Measurements from ENCODE around the gene TOMM34. TPM values are rescaled to one million over a fixed set of nuclear protein-coding genes. Genes with fewer than 3 reads are reported as not detected.

Gene TOMM34
- total RNA-seq, 2 donors from 2014 or later: 24.4 to 163 TPM

DNA sequence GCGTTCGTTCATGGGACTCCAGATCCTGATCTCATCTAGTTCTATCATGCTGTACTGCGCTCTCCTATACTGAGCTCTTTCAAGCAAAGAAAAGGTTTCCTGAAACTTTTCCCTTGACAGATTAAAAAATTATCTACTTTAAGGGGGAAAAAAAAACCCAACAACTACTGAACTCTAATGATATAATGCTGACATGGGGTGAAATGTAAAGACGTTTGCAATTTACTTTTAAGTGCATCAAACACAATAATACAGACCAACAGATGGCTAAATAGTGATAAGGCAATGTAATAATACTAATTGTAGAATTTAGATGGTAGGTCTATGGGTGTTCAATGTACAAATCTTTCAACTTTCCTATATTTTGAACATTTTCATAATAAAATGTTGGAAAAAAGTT is 16.4 kb downstream of the TOMM34 start:
- no peak overlapping the region for H3K27ac ChIP-seq
- WGBS: 85% methylated on average over 4 of the region's 4 CpGs
- intact Hi-C loops (cut with DNase I): no loop called here
- no peak overlapping the region for H3K4me3 ChIP-seq
- H3K36me3 ChIP-seq: peaks cover 5 to 9% of the 10 kb centered on the region in 2 donors
- no peaks in the 10 kb centered on the region for H3K27me3 ChIP-seq (replicated peaks; ENCODE audit: insufficient read depth)
- no peaks in the 10 kb centered on the region for H3K4me1 ChIP-seq (replicated peaks)
- DNase-seq (ENCODE audit: low spot score): no peak
- no peaks in the 10 kb centered on the region for H3K9me3 ChIP-seq
- no peak for TF ChIP-seq POLR2AphosphoS5 (IDR thresholded peaks at IDR 0.05)
- TF ChIP-seq, protein P1, sequence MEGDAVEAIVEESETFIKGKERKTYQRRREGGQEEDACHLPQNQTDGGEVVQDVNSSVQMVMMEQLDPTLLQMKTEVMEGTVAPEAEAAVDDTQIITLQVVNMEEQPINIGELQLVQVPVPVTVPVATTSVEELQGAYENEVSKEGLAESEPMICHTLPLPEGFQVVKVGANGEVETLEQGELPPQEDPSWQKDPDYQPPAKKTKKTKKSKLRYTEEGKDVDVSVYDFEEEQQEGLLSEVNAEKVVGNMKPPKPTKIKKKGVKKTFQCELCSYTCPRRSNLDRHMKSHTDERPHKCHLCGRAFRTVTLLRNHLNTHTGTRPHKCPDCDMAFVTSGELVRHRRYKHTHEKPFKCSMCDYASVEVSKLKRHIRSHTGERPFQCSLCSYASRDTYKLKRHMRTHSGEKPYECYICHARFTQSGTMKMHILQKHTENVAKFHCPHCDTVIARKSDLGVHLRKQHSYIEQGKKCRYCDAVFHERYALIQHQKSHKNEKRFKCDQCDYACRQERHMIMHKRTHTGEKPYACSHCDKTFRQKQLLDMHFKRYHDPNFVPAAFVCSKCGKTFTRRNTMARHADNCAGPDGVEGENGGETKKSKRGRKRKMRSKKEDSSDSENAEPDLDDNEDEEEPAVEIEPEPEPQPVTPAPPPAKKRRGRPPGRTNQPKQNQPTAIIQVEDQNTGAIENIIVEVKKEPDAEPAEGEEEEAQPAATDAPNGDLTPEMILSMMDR (IDR thresholded peaks at IDR 0.05): no peak
- no peak for TF ChIP-seq POLR2A (IDR thresholded peaks at IDR 0.05)

DNA sequence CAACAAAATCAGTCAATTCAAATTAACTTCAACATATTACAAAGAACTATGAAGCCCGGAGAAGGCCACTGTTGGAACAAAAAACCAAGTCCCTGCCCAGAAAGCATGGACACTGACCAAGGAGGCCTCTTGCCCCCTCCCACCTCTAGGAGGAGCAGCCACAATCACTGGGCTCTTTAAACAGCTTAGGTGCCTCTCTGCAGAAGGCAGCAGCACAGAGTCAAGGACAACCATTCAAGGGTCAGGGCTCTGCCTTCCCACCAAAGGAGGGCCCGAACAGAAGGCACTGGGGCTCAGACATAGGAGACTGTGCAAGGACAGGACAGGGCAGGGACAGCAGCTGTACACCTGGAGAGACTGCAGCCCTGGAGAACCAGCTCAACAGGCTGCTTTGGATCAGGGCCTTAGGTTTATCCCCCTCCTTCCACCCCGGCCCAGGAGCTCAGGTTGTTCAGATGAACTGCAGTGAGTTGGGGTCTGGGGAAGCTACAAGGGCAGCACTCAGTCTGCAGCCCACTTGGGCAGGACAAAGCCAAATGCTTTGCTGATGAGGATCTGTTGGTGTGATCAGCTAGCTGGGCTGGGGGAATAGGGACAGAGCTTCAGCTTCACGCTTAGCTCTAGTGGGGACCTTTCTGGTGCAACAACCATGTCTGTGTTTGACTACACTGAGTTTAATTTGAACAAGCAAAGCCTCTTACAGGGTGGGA is 17.8 kb downstream of the TOMM34 start:
- intact Hi-C loops (cut with DNase I): no loop called here
- TF ChIP-seq POLR2A (IDR thresholded peaks at IDR 0.05): no peak
- TF ChIP-seq, protein P1 (IDR thresholded peaks at IDR 0.05): no peak
- TF ChIP-seq POLR2AphosphoS5 (IDR thresholded peaks at IDR 0.05): no peak
- H3K27me3 ChIP-seq (replicated peaks; ENCODE audit: insufficient read depth): no peaks in the 10 kb centered on the region
- no peak overlapping the region for H3K4me3 ChIP-seq
- 73% methylated on average over 4 of the region's 4 CpGs for WGBS
- H3K27ac ChIP-seq: no peak overlapping the region
- peaks cover 0 to 9% of the 10 kb centered on the region in 2 donors for H3K36me3 ChIP-seq
- H3K4me1 ChIP-seq (replicated peaks): no peaks in the 10 kb centered on the region
- no peak for DNase-seq (ENCODE audit: low spot score)
- H3K9me3 ChIP-seq: no peaks in the 10 kb centered on the region

DNA sequence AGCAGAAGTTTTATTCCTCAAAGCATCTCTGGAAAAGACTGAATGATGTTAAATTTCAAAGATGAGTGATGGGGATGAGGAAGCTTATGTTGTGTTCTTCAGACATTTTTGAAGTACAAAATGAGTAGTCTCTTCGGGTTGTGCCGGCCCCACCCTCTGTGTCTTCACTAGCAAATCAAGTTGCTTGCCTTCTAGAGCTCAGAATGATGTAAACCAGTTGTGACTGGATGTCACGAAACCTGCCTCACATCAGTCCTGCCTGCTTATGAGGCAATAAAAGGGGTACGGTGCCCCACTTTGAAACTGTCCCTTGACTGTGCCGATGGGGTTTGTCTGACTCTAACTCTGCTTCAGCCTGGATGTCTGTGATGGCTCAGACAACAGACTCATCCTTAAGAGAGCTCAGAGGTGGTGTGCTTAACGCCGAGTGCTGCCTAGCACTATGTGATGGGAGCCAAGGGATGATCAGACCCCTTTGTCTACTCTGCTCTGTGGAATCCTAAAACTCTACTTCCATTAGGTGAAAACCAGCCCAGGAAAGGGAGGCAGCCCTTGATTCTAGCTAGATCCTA is 19.0 kb downstream of the TOMM34 start:
- H3K27me3 ChIP-seq (replicated peaks; ENCODE audit: insufficient read depth): no peaks in the 10 kb centered on the region
- H3K27ac ChIP-seq: no peak overlapping the region
- WGBS: 77% methylated on average over 7 of the region's 7 CpGs
- H3K4me1 ChIP-seq (replicated peaks): no peaks in the 10 kb centered on the region
- intact Hi-C loops (cut with DNase I): no loop called here
- no peaks in the 10 kb centered on the region for H3K9me3 ChIP-seq
- no peak for DNase-seq (ENCODE audit: low spot score)
- peaks cover 0 to 9% of the 10 kb centered on the region in 2 donors for H3K36me3 ChIP-seq
- H3K4me3 ChIP-seq: no peak overlapping the region
- TF ChIP-seq, protein P1 (IDR thresholded peaks at IDR 0.05): no peak
- TF ChIP-seq POLR2A (IDR thresholded peaks at IDR 0.05) (no peak), POLR2AphosphoS5 (IDR thresholded peaks at IDR 0.05) (no peak)

DNA sequence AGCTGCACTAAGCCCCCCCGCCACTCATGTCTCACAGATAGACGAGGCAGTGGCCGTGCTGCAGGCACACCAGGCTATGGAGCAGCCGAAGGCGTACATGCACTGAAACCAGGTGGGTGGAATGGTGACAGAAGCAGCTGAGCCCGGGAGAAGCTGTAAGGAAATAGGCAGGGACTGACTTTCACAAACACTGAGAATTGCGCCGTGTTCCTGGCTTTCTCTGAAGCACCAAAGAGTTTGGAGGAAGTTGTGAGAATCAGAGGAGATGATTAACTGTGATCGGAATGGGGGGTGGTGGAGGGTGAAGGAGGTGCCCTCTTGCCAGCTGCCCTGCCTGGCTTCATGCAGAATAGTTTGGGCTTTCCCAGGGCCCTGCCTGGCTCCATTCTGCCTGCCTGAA is 21.6 kb downstream of the TOMM34 start:
- TF ChIP-seq POLR2A (IDR thresholded peaks at IDR 0.05) (no peak), POLR2AphosphoS5 (IDR thresholded peaks at IDR 0.05) (no peak)
- TF ChIP-seq, protein P1 (IDR thresholded peaks at IDR 0.05): no peak
- Histone ChIP-seq H3K9me3 (no peaks in the 10 kb centered on the region), H3K27me3 (replicated peaks; ENCODE audit: insufficient read depth) (no peaks in the 10 kb centered on the region), H3K4me3 (no peak overlapping the region), H3K36me3 (peaks cover 0 to 9% of the 10 kb centered on the region in 2 donors), H3K27ac (no peak overlapping the region), H3K4me1 (replicated peaks) (no peaks in the 10 kb centered on the region)
- no peak for DNase-seq (ENCODE audit: low spot score)
- intact Hi-C loops (cut with DNase I): no loop called here
- WGBS: 90% methylated on average over 9 of the region's 9 CpGs

DNA sequence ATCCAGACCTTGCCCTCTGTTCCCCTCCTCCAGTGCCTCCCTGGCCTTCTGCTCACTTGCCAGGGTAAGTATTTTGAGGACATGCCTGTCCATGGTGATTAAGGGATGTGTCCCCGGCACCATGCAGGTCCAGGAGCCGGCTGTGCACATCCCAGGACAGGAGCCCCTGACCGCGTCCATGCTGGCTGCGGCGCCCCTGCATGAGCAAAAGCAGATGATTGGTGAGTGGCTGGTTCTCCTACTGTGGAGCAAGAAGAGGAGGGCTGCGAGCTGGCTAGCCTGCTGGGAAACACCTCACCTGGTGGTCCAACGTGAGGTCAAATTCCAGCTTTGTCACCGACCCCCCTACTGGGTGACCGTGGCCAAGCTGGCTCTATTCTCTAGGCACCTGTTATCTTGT is 23.7 kb downstream of the TOMM34 start:
- TF ChIP-seq POLR2AphosphoS5 (IDR thresholded peaks at IDR 0.05) (no peak), POLR2A (IDR thresholded peaks at IDR 0.05) (no peak)
- TF ChIP-seq, protein P1 (IDR thresholded peaks at IDR 0.05): no peak
- no peak overlapping the region for H3K4me3 ChIP-seq
- H3K9me3 ChIP-seq: no peaks in the 10 kb centered on the region
- no peaks in the 10 kb centered on the region for H3K27me3 ChIP-seq (replicated peaks; ENCODE audit: insufficient read depth)
- no peaks in the 10 kb centered on the region for H3K36me3 ChIP-seq
- DNase-seq (ENCODE audit: low spot score): no peak
- intact Hi-C loops (cut with DNase I): no loop called here
- no peak overlapping the region for H3K27ac ChIP-seq
- no peaks in the 10 kb centered on the region for H3K4me1 ChIP-seq (replicated peaks)
- WGBS: 98% methylated on average over 10 of the region's 10 CpGs

Data from prostate gland (tissue), 2 donors.